Tongue (tissue), 2 donors: ENCODE measurements around the gene ZNF407. TPM values are rescaled to one million over a fixed set of nuclear protein-coding genes. Genes with fewer than 3 reads are reported as not detected.

Source experiments
- DNase-seq: peaks from one replicate; pipeline ENCODE4 v3.0.0-alpha.2; 2015
- total RNA-seq: library from RNA; depleted of rRNA; stranded (reverse); fragments of >200 nt; gene quantifications from one replicate; pipeline ENCODE4 v1.2.3, GENCODE V29; 2014

The ZNF407 gene
- total RNA-seq, 1 donor from 2014 or later: 30.8 TPM

DNA sequence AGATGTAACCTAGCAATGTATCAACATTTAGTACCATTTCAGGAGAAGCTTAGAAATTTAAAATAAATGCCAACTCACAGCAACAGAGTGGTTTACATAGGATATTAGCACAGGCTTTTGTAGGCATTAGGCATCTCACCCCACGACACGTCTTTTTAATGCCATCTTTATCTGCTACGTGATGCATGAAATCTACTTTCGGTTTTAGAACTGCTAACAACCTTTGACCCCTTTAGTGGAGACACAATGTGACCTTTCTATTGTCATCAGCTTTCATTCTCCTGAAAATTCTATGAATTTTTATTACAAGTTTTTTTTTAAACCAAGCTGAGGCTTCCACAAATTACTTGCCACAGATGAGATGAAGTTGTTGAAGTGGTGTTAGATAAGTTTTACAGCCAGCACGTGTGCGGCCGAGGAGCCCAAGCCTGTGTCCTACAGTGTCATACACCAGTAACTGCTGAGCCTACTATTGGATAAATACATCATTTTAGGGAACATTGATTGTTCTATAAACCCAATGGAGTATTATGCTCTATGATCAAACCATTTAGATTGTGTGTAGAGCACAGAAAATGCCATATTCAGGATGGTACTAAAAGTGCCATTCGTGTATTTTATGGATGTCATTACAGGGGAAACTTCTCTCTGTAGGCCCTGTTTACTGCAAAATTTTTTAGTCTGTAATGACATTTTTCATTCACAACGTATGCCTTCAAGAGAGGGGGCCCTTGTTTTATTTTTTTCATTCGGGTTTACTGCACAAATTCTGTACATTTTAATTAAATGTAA, 459.7 kb downstream of the ZNF407 start:
- no peak for DNase-seq

DNA sequence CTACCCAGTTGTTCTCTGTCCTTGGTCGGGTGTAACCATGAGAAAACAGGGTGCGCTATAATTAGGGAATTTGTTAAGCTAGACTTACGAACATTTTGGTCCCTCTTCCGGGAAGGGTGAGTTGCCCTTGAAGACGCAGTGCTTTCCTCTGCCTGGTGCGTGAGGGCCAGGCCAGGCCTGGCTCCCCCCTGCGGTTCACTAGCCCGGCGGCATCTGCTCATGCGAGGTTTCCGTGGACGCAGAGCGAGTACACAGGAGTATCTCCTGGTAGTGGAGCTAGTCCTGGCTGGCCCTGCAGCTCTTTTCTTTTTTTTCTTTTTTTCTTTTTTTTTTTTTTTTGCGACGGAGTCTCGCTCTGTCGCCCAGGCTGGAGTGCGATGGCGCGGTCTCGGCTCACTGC, 462.5 kb downstream of the ZNF407 start:
- no peak for DNase-seq

DNA sequence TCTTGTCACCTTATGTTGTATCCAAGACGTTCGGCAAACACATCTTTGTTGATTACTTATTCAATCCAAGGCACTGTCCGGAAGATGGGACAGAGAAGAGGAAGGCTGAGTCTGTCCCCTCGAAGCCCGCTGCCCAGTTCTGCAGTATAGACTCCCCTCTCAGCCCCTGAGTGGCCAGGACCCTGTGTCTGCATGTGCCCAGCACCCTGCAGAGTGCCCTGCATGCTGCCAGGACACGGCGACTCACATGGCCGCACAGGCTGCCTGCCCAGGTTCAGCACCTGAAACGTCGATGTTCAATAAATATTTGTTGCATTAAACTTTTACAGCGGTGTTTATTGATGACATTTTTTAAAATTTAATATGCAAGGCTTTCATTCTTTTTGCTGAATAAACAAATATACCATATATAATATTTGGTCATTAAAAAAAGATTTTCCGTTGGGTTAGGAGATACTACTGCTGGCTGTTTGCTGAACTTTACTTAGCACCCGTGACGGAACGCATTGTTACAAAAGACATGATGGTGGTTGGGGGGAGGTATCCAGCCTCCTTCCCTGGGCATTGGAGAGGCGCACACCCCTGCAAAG, 464.7 kb downstream of the ZNF407 start:
- no peak for DNase-seq

DNA sequence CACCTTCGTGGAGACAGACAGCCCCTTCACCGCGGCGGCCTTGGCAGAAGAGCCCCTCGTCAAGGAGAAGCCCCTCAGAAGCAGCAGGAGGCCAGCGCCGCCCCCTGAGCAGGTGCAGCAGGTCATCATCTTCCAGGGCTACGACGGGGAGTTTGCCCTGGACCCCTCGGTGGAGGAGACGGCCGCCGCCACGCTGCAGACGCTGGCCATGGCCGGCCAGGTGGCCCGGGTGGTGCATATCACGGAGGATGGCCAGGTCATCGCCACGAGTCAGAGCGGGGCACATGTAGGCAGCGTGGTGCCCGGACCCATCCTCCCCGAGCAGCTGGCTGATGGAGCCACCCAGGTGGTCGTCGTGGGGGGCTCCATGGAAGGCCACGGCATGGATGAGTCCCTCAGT, 465.5 kb downstream of the ZNF407 start:
- DNase-seq: no peak

DNA sequence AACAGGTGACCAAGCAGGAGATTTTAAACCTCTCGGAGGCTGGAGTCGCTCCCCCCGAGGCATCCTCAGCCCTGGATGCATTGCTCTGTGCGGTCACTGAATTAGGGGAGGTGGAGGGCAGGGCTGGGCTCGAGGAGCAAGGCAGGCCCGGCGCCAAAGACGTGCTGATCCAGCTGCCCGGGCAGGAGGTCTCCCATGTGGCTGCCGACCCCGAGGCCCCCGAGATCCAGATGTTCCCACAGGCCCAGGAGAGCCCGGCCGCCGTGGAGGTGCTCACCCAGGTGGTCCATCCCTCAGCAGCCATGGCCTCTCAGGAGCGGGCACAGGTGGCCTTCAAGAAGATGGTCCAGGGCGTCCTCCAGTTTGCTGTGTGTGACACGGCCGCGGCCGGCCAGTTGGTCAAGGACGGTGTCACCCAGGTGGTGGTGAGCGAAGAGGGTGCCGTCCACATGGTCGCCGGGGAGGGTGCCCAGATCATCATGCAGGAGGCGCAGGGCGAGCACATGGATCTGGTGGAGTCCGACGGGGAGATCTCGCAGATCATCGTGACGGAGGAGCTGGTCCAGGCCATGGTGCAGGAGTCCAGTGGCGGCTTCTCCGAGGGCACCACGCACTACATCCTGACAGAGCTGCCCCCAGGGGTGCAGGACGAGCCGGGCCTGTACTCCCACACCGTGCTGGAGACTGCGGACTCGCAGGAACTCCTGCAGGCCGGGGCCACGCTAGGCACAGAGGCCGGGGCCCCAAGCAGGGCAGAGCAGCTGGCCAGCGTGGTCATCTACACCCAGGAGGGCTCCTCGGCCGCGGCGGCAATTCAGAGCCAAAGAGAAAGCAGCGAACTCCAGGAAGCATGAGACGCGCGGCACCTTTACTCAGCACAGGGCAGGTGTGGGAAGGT, 466.2 kb downstream of the ZNF407 start:
- DNase-seq: no peak

DNA sequence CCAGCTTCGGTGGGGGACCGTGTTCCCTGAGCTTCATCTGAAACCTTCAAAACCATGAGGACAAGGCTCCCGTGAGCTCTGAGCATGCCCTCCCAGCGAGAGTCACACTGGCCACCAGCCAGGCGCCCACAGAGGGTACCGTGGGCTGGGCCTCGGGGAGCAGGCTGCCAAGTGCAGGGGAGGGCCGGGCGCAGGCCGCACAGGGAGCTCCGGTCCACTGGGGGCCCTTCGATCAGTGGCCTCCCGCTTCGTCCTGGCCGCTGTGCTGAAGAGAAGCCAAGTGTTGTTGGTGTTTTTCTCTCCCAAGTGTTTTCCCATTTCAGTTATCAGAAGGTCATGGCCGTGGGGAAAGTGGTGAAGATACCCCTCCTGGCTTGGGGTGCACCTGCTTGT, 466.8 kb downstream of the ZNF407 start:
- DNase-seq: no peak

DNA sequence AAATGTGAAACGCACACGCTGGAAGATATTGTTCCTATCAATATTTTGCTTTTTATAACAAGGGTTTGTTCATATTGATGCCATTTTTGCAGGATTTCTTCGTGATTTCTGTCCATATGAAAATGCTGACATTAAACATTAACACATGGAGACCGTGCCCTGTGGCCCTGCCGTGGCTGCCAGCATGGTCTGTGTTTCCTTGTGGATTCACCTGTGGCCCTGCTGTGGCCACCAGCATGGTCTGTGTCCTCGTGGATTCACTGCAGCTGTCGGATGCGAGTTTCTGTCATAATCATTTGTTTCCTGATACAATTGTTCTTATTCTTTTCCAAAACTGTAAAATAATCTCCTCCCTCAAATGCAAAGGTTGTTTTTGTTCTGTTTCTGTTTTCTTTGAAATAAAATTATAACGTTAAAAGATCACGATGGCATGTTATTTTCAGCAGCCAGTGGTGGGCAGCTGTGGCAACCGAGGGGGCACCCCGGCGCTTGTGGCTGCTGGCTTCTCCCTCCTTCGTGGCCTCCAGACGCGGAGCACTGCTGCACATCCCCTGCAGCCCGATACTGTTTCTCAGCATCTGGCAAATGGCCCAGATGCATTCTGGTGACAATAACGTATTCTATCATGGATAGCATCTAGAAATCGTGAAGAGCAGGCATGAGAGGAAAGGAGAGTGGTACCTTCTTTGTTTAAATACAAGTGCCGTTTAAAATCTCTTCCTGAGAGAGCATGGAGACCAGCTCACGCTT, 467.8 kb downstream of the ZNF407 start:
- DNase-seq: peak; percentile 29

DNA sequence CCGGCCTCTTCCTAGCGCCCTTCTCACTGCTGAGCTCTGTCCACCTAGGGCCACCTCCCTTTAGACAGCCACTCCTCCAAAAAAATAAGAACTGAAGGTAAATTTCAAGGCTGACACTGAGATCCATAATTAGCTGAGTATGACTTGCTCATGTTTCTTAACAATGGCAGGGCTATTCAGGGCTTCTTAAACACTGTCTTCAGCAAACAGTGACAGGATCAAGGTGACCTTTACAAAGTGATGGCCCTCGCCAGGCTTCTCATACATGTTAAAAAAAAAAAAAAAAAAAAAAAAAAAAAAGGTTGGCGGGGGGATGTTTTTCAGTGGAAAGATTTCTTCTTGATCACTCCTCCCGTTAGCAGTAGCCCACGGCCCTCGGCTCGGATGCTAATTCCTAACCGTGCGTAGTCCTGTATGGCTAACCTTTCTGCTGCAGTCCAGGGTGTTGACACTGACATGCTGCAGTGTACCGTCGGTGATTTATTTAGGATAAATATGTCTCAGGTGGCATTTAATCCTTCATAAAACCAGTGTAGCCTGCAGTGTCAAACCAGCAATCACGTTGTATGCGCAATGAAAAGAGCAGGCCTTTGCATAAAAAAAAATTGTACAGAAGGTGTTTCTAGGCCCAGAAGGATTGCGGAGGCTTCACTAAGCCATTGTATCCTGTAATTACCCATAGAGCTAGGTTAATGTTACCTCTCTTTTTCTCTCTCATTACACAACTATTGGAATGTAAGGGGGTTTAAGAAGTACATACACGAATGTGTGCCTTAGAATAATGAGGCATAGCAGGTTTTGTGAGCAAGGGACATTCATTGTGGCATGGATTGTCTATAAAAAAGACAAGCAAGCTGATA, 468.6 kb downstream of the ZNF407 start:
- DNase-seq: no peak

DNA sequence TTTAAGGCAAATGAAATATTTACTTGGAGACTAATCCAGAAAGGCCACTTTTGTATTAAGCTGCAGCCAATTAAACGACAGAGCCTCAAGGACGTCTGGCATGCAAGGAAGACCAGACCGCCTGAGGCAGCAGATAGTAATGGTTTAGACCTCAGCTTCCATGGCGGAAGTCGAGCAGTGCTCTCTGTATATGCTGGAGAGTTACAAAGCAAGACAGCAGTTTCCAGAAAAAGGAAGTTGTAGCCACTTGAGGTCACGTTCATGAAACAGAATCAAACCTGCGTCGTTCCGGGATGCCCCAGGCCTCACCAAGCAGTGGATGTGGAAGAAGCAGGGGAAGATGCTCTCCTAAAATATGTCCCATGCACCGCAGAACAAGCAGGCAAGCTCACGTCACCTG, 469.3 kb downstream of the ZNF407 start:
- DNase-seq: no peak

DNA sequence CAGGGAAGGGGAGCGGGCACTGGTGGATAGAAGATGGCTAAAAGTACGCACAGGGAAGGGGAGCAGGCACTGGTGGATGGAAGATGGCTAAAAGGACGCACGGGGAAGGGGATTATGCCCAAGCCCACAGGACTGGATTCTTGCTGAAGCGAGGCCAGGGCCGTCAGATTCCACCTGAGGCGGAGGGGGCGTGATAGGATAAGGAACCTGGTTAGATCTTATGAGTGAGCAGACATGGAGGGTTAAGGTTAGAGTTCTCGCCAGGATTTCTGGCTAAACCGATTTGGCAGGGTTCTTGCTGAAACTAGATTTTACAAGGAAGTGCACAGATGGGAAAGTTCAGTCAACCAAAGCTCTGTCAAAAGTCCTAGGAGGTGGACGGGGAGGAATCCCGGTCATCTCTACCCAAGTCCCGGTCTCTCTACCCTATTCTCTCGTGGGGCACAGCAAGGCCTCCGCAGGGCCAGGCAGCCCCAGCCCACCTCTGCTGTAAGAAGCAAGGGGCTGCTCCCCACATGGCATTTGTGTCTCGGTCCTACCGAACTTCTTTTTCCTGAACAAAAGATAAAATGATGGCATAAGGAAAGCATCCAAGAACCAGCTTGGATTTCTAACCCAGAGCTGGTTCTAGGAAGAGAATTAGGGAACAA, 470.5 kb downstream of the ZNF407 start:
- no peak for DNase-seq

DNA sequence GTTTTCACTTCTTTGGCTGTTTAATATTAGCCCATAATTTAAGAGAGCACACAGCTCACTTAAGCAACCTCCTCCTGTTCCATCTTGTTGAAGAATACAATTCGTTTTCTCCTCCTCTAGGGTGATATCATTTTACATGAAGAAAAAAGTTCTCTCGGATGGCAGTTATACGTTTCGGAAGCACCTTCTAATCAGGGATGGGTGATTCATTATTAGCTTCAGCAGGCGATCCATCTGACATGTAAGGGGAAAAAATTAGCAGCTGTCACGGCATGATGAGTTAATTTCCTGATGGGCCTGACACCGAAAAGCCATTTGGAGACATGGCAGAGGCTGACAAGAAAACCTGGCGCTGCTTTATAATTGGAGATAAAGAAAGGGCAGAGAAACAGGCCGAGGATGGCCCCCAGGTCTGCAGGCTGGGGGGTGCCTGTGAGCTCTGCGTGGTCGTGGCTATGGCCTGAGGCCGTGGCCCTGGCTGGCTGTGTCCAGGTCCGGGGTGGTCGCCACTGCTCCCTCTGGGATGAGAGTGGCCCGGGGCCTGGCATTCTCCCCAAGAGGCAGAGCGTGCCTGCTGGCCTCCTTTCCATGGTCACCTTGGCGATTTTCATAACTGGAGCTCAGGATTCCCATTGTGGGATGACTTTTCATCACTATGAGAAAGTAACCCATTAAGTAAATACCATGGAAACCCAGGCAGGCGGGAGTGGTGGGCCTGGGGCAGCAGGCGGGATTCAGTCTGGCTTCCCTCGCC, 471.2 kb downstream of the ZNF407 start:
- DNase-seq: no peak

DNA sequence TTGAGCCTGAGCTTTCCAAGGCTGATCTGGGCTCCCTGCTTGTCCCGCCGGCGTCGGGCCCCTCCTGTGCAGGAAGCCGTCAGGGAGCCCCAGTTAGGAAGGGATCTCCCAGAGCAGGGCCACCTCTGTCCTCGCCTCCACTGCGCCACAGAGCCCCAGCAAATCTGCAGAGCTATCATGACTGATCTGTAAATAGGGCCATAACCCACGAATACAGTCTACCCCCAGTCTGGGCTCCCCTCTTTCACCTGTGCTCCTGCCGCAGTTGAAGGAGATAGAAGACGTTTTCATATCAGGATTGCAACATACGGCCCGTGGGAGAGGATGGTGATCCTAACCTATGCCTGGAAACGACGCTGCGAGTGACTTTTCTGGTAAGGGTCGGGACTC, 472.6 kb downstream of the ZNF407 start:
- no peak for DNase-seq

DNA sequence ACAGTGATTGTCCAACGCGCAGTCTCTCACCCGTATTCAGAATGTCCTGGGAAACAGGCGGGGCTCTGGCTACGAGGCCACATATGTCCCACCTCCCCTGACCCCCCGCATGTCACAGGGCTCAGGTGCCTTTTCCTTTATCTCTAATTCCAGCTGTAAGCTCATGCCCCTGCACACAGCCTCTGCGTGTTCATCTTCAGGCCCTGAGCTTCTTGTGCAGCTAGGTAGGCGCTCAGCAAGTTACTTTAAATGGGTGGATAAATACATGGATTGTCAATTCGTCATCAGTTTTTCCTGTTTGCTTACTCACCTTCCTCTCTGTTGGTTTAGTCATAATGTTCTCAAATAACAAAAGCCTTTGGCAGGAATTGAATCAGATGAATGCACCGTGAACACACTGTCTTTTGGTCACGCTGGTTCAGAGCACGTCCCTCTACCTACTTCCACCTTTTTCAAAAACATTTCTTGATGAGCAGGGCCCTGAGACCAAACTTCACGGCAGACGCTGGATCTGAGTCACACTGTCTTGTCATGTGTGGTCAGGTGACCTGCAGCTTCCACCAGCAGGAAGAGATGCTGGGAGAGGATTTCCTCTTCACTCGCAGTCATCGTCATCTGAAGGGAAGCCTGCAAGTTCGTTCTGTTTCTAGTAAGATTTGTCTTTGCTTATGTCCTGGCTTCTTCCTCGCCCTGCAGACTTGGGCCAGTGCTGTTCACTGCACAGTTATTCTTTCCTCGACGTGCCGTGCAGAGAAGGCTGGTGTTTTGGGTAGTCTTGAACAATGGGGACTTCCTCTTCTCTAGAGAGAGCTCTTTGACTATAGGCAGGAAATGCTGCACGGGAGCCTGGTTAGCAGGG, 473.2 kb downstream of the ZNF407 start:
- peak; percentile 63 for DNase-seq

DNA sequence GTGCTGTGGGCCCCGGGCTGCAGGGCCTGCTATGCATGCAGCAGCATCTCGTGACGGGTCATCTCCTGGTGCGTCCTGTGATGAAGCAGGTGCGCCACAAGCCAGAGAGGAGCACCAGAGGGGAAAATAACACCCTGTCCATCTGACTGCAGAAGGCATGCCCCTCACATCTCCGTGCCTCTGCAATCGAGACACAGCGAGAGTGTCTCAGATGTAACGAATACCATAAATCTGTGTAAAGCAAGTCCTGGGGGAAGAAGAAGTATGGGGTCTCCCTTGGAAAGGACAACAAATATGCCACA, 473.8 kb downstream of the ZNF407 start:
- DNase-seq: no peak

DNA sequence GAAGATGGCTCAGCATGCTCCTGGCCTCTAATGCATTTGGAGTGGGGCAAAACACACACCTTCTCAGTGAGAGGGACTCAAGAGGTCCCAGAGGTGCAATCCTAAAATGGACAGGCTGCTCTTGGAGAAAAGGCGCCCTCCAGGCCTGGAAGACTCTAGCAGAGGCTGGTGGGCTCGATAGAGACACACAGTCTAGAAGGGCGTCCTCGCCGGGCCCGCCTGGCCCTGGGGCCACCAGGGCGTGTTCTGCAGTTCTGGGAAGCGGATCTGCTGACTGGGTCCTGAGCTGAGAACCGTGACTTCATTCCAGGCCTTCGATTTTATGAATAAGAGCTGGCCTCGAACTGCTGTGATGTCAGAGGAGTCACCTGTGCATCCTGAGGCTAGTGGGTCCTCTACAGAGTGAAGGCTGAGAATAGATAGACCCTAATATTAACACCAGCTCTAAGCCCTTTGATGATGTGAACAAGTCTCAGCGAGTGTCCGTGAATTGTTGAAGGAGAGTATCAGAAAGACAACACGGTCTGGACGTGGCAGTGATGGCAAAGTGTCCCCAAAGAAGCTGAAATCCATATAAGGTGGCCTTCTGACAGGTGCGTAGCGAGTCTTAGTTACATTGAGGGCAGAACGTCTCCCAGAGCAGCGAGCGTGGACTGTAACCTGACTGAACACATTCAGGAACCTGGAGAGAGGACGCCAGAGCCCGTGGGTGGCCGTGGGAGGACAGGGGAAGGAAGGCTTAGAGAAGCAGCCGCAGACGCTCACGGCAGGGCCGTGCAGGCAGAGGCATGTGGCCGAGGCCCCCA, 474.4 kb downstream of the ZNF407 start:
- DNase-seq: no peak

DNA sequence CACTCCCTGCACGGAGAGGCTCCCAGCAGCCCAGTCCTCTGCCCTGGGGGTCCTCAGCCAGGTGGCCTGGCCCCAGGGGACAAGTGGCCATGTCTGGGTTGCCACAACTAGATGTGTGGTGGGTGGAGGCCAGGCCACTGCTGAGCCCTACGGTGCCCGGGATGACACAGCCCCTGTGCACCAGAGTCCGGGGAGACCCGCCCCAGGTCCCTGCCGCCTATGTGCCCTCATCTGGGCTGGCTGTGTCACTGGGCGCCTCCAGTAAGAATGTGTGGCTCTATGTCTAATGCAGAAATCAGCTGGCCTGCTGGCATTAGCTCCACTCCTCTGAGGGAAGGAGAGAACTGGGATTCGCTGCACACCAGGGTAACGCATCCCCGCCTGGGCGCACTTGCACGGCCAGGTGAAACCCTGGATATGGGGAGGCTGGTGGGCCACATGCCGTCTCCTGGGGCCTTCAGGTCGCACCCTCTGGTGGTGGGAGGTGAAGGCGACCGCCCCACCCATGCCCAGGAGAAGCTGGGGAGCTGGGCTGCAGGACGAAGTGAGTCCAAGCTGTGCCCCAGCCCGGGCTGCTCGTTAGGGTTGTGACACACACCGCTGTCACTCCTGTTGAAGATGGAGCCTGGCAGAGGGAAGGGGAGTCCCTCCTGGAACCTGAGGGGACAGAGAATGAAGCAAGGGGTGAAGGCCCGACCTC, 475.2 kb downstream of the ZNF407 start:
- DNase-seq: no peak

DNA sequence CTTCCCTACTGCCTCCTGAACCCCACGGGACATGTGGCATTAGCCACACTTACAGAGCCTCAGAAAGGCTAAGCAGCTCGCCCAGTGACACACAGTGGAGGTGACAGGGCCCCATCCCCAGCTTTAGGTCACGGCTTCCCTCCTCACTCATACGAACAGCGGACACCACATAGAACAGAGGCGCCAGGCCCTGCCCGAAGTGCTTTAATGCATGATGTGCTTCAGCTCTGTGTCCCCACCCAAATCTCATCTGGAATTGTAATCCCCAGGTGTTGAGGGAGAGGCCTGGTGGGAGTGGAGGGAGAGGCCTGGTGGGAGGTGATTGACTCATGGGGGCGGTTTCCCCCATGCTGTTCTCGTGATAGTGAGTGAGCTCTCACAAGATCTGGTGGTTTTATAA, 476.0 kb downstream of the ZNF407 start:
- DNase-seq: no peak
